HG02623 (cell line): Measurements from ENCODE around the gene FAM170B.

Experiments
- ATAC-seq: cut with Tn5 transposase; IDR thresholded peaks from one replicate; pipeline ENCODE4 v1.9.1; 2021; ENCODE audit warnings: moderate library complexity; ENCODE audit not compliant: unreplicated experiment

FAM170B gene

GRCh38 chr10:49107887-49108267 lies 25.9 kb downstream of the FAM170B start:
- ATAC-seq: no peak

GRCh38 chr10:49107111-49107886 lies 26.5 kb downstream of the FAM170B start:
- ATAC-seq: no peak

- no peak for ATAC-seq
These were observed 27.4 kb downstream of the FAM170B start for GRCh38 chr10:49106451-49106850.

GRCh38 chr10:49105076-49105475 lies 28.7 kb downstream of the FAM170B start:
- ATAC-seq: no peak

- no peak for ATAC-seq
These were observed 29.5 kb downstream of the FAM170B start for GRCh38 chr10:49104323-49104722.

- no peak for ATAC-seq
These were observed 30.1 kb downstream of the FAM170B start for GRCh38 chr10:49103761-49104160.

- no peak for ATAC-seq
These were observed 34.8 kb downstream of the FAM170B start for GRCh38 chr10:49099046-49099445.

- ATAC-seq: no peak
These were observed 36.9 kb downstream of the FAM170B start for GRCh38 chr10:49096890-49097445.

- ATAC-seq: no peak
These were observed 39.2 kb downstream of the FAM170B start for GRCh38 chr10:49094646-49095045.

GRCh38 chr10:49093922-49094321 lies 39.9 kb downstream of the FAM170B start:
- no peak for ATAC-seq

GRCh38 chr10:49092477-49092876 lies 41.3 kb downstream of the FAM170B start:
- ATAC-seq: no peak

- no peak for ATAC-seq
These were observed 42.2 kb downstream of the FAM170B start for GRCh38 chr10:49091450-49092210.

- ATAC-seq: no peak
These were observed 43.0 kb downstream of the FAM170B start for GRCh38 chr10:49090696-49091380.

- ATAC-seq: no peak
These were observed 43.6 kb downstream of the FAM170B start for GRCh38 chr10:49090189-49090575.

- no peak for ATAC-seq
These were observed 44.1 kb downstream of the FAM170B start for GRCh38 chr10:49089557-49090188.

- no peak for ATAC-seq
These were observed 44.7 kb downstream of the FAM170B start for GRCh38 chr10:49089152-49089551.

- ATAC-seq: no peak
These were observed 46.9 kb downstream of the FAM170B start for GRCh38 chr10:49086889-49087288.

- no peak for ATAC-seq
These were observed 50.6 kb downstream of the FAM170B start for GRCh38 chr10:49083261-49083660.

GRCh38 chr10:49082766-49083165 lies 51.1 kb downstream of the FAM170B start:
- no peak for ATAC-seq

- no peak for ATAC-seq
These were observed 52.1 kb downstream of the FAM170B start for GRCh38 chr10:49081547-49082275.
